Stimulated activated CD8-positive, alpha-beta memory T cell treated with anti-CD3 and anti-CD28 coated beads, Interleukin-7, amount 100 ng/mL, for 48 hours (primary cell): ENCODE results near the gene CPPED1.
"Not testable (repeated sequence)": the region's sequence is repeated elsewhere in the genome, so short reads cannot be mapped to it uniquely, and the experiment has no call there.

ENCODE experiments used
- DNase-seq, 2 donors: peaks; one replicate each; pipeline ENCODE4 v3.0.0-alpha.2; 2020; ENCODE audit warnings: low read depth in 1 of 2; ENCODE audit errors: extremely low read depth in 1 of 2

The CPPED1 gene

GRCh38 chr16:12802048-12802447 is 1.6 kb downstream of the CPPED1 start:
- no peak for DNase-seq

- DNase-seq: peak in 1 of 2 donors; percentile 18
These were observed 2.1 kb downstream of the CPPED1 start for GRCh38 chr16:12801511-12802042.

- DNase-seq: no peak
These were observed 2.9 kb downstream of the CPPED1 start for GRCh38 chr16:12800817-12801216.

GRCh38 chr16:12799996-12800395 is 3.7 kb downstream of the CPPED1 start:
- DNase-seq: not testable (repeated sequence)

- DNase-seq: no peak
These were observed 4.8 kb downstream of the CPPED1 start for GRCh38 chr16:12798846-12799245.

GRCh38 chr16:12798171-12798570 is 5.5 kb downstream of the CPPED1 start:
- DNase-seq: no peak

GRCh38 chr16:12796498-12796897 is 7.2 kb downstream of the CPPED1 start:
- no peak for DNase-seq

- no peak for DNase-seq
These were observed 8.9 kb downstream of the CPPED1 start for GRCh38 chr16:12794486-12795387.

GRCh38 chr16:12793865-12794240 is 9.8 kb downstream of the CPPED1 start:
- DNase-seq: no peak

- DNase-seq: no peak
These were observed 10.4 kb downstream of the CPPED1 start for GRCh38 chr16:12793120-12793864.

- not testable (repeated sequence) for DNase-seq
These were observed 11.2 kb downstream of the CPPED1 start for GRCh38 chr16:12792528-12792927.

- DNase-seq: no peak
These were observed 12.3 kb downstream of the CPPED1 start for GRCh38 chr16:12791340-12791739.

GRCh38 chr16:12788758-12789157 is 14.9 kb downstream of the CPPED1 start:
- DNase-seq: no peak

GRCh38 chr16:12786081-12786480 is 17.6 kb downstream of the CPPED1 start:
- no peak for DNase-seq

- no peak for DNase-seq
These were observed 19.6 kb downstream of the CPPED1 start for GRCh38 chr16:12784076-12784475.

GRCh38 chr16:12781777-12782176 is 21.9 kb downstream of the CPPED1 start:
- DNase-seq: no peak

GRCh38 chr16:12780467-12780866 is 23.2 kb downstream of the CPPED1 start:
- DNase-seq: no peak

GRCh38 chr16:12778726-12779125 is 25.0 kb downstream of the CPPED1 start:
- DNase-seq: no peak

- DNase-seq: no peak
These were observed 27.9 kb downstream of the CPPED1 start for GRCh38 chr16:12775656-12776236.

GRCh38 chr16:12773221-12773620 is 30.5 kb downstream of the CPPED1 start:
- no peak for DNase-seq

GRCh38 chr16:12771341-12771798 is 32.3 kb downstream of the CPPED1 start:
- no peak for DNase-seq
